ENCODE measurements around the gene SYNGAP1.
A peak's percentile ranks its signal among the peaks of the same experiment; 100 is the strongest.

Gene SYNGAP1

DNA sequence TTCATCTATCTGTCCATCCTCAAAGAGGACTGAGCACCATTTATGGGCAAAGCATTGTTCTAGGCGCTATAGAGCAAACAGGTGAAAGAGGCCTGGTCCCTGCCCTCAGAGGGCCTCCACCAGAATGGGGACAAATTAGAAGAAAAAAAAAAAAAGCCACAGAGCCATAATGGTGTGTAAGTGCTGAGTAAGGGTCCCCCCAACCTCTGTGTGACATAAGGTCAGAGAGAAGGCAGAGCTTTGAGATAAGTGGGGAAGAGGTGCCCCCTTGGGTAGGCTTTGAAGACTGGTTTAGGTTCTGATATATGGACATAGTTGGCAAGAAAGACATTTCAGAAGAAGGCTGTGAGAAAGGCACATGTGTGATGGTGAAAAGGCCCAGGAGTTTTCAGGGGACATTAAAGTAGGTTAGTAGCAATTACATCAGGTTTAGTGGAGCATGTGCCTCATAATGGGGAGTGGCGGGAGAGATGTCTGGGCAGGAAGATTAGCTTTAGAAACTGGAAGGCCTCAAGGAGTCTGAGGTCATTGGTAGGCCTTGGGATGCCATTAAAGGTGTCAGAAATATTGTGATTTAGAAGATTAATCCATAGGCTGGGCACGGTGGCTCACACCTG is 19.2 kb downstream of the SYNGAP1 start:
- no peak for DNase-seq (ENCODE audit: low read depth in 2 of 2)

DNA sequence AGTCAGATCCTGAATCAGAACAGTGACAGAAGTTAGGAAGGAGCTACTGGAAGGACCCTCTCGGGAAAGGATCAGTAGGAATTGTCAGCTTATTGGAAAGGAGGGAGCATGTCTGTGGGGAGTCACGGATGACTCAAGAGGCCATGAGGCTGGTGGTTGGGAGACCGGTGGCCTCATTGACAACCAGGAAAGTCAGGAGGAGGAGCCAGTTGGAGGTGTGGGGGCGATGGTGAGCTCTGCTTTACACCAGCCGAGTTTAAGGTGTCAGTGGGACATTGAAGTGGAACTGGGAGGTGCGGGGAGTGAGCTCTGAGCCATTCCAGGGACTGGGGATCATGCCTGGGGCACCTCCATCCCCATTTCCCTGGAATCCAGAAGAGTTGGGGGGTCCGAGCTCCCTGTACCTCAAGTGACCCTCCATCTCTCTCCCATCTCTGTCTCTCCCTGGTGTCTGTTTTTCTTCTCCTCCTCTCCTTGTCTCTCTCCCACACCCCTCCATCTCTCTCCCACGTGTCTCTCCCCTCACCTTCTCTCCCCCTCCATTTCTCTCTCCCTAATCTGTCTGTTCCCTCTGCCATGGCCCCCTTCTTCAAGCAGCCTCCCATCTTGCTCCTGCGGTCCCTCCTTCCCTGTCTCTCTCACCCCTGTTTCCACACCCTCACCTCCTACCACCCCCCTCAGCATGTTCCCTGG is 20.2 kb downstream of the SYNGAP1 start:
- no peak for DNase-seq (ENCODE audit: low read depth in 2 of 2)

DNA sequence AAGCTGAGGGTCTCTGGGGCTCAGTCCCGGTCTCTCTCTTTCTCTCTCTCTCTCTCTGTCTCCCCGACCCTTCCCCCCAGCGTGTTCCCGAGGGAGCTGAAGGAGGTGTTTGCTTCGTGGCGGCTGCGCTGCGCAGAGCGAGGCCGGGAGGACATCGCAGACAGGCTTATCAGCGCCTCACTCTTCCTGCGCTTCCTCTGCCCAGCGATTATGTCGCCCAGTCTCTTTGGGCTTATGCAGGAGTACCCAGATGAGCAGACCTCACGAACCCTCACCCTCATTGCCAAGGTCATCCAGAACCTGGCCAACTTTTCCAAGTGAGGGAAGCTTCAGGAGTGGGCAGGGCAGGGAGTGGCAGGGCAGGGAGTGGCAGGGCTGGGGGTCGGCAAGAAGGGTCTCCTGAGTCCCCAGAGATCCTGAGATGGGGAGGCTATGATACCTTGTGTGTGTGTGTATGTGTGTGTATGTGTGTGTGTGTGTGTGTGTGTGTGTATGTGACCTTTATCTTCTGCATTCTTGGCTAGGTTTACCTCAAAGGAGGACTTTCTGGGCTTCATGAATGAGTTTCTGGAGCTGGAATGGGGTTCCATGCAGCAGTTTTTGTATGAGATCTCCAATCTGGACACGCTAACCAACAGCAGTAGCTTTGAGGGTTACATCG is 20.9 kb downstream of the SYNGAP1 start:
- no peak for DNase-seq (ENCODE audit: low read depth in 2 of 2)

DNA sequence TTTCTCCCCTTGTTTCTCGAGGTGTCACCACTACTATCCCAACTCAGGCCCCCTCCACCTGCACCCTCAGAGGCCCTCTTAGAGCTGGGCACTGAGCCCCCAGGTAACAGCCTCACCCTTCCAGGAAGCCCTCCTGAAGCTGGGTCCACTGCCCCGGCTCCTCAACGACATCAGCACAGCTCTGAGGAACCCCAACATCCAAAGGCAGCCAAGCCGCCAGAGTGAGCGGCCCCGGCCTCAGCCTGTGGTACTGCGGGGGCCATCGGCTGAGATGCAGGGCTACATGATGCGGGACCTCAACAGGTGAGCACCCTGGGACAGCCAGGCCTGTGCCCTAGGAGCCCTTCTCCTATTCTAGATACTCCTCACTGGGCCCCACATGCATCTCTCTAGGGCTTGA is 21.6 kb downstream of the SYNGAP1 start:
- no peak for DNase-seq (ENCODE audit: low read depth in 2 of 2)

DNA sequence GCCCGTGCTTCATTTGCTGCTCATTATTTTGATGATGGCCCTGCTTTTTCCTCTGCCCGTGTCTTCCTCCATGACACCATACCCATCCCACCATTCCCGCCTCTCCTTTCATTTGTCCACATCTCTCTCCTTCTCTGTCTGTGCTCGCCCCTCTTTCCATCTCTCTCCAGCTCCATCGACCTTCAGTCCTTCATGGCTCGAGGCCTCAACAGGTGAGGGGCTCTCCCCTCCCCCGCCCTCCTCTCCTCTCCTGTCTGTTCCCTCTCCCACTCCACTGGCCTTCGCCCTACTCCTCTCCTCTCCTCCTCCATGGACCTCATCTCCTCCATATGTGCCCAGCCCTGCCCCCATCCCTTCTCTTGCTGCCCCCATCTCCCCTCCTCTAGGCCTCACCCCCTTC is 22.4 kb downstream of the SYNGAP1 start:
- DNase-seq (ENCODE audit: low read depth in 2 of 2) = no peak

DNA sequence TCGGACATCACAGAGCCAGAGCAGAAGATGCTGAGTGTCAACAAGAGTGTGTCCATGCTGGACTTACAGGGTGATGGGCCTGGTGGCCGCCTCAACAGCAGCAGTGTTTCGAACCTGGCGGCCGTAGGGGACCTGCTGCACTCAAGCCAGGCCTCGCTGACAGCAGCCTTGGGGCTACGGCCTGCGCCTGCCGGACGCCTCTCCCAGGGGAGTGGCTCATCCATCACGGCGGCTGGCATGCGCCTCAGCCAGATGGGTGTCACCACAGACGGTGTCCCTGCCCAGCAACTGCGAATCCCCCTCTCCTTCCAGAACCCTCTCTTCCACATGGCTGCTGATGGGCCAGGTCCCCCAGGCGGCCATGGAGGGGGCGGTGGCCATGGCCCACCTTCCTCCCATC is 23.2 kb downstream of the SYNGAP1 start:
- DNase-seq (ENCODE audit: low read depth in 2 of 2) = no peak

DNA sequence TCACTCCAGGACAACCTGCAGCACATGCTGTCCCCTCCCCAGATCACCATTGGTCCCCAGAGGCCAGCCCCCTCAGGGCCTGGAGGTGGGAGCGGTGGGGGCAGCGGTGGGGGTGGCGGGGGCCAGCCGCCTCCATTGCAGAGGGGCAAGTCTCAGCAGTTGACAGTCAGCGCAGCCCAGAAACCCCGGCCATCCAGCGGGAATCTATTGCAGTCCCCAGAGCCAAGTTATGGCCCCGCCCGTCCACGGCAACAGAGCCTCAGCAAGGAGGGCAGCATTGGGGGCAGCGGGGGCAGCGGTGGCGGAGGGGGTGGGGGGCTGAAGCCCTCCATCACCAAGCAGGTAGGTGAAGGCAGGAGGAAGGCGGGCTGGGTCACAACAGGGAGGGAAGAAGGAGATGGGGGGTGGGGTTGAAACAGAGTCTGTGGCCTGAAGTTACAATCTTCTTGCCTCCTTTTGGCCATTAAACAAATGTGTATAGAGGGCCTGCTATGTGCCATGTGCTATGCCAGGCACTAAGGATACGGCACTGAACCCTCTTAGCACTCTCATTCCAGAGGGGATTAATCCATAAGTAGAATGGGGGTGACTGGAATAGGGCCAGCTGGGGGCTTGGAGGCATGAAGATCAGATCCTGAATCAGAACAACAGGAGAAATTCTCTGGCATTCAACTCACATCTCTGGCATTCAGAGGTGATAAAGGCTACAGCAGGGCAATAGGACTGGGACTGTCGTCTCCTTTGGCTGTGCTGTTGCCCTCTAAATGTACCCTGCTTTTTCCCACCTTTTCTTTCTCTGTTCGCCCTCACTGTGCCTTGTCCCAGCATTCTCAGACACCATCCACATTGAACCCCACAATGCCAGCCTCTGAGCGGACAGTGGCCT is 24.0 kb downstream of the SYNGAP1 start:
- DNase-seq (ENCODE audit: low read depth in 2 of 2) = no peak

DNA sequence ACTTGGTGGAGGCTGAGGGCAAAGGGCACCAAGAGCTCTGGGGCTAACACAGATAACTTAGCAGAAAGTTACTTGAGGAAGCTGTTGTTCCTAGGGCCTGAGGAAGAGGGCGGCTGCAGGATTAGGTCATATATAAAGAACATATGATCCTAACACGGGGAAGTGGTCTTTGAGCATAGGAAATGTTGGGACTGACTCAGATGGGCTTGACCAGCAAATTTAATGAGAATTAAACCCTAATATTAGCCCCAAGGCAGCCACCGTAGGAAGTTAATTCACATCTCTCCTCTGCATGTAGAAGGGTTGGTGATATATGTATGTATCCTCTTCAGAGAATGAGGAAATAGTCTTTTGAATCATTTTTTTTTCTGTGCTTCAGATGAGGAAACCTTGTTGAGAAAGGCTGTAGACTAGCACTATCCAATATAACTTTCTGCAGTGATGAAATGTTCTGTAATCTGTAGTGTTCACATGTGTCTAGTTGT is 25.3 kb downstream of the SYNGAP1 start:
- no peak for DNase-seq (ENCODE audit: low read depth in 2 of 2)

DNA sequence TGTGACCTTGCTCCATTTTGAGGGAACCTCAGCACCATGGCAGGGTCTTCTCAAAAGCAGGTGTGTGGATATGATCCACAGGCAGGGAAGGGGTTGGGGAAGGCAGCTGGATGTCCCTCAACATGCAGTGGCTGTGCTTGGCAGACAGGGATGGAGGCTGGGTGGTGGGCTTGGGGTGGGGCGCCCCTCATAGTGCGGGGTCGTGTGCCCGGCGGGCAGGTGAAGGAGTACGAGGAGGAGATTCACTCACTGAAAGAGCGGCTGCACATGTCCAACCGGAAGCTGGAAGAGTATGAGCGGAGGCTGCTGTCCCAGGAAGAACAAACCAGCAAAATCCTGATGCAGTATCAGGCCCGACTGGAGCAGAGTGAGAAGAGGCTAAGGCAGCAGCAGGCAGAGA is 26.5 kb downstream of the SYNGAP1 start:
- DNase-seq (ENCODE audit: low read depth in 2 of 2) = no peak

DNA sequence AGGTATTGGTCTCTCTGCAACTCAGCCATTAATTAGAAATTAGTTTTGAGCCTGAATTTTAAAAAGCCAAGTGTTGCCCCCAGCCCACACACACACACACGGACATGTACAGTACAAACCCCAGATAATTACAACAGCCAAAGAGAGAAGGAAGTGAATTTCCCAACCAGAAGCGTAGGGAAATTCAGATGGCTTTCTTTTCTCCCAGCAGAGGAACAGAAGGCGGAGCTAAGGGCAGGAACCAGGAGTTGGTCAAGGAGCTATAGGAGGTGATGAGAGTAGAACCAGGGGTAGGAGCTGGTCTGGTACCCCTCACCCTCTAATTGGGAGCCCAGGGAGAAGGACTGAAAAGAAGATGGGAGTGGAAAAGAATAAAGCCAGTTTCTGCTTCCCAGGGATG is 30.6 kb downstream of the SYNGAP1 start:
- DNase-seq (ENCODE audit: low read depth in 2 of 2) = no peak

DNA sequence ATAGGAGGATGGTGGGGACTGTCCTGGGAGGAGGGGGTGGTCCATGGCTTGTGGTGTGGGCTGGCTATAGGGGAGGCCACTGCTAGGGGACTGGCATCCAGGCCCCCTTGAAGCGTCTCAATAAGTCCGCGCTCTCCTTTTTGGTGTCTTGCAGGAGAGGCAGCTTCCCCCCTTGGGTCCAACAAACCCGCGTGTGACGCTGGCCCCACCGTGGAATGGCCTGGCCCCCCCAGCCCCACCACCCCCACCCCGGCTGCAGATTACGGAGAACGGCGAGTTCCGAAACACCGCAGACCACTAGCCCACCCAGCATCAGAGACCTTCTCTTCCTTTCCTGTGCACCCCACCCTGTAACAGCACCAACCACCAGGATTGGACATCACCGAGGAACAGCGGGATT is 31.7 kb downstream of the SYNGAP1 start:
- DNase-seq (ENCODE audit: low read depth in 2 of 2) = no peak

DNA sequence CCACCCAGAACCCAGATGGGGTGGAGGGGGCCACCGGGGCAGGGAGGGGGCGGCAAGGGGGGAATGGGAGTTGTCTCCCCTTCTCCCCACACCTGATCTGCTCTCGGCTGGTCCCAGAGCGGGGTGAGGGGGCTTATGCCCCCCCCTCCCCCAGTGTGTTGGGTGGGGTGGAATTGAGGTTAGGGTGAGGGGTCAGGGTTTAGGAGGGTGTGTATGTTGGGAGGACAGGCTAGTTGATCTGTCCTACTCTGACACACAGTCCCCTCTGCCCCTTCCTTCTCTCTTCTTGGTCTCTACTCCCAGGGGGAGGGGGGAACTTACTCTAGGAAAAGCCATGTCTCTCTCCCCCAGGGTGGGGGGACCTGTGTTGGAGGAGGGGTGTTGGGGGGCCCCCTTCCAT is 32.6 kb downstream of the SYNGAP1 start:
- no peak for DNase-seq (ENCODE audit: low read depth in 2 of 2)

DNA sequence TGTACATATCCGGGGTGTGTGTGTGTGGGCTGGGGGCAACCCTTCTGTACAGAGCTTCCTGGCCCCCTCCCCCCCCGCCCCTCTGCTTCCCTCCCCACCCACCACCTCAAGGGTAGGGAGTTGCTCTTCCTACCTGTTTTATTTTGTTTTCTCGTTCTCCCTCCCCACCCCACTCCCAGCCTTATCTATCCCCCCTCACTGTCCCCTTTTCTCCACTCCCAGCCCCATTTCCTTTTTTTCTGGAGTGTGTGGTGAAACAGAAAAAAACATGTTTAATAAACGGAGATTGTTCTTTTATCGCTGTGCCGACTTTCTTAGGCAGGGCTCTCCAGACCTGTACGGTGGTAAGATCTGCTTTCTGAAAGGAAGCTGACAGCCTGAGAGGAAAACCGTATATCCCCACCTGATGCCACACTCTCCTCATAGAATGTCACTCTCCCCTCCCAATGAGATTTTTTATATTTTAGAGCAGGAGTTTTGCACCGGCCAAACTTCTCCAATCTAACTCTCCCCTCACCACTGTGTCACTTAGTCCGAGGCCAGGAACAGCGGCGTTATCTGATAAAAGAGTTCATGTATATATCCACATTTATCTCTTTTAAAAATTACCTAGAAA is 33.6 kb downstream of the SYNGAP1 start:
- DNase-seq (ENCODE audit: low read depth in 2 of 2) = no peak

DNA sequence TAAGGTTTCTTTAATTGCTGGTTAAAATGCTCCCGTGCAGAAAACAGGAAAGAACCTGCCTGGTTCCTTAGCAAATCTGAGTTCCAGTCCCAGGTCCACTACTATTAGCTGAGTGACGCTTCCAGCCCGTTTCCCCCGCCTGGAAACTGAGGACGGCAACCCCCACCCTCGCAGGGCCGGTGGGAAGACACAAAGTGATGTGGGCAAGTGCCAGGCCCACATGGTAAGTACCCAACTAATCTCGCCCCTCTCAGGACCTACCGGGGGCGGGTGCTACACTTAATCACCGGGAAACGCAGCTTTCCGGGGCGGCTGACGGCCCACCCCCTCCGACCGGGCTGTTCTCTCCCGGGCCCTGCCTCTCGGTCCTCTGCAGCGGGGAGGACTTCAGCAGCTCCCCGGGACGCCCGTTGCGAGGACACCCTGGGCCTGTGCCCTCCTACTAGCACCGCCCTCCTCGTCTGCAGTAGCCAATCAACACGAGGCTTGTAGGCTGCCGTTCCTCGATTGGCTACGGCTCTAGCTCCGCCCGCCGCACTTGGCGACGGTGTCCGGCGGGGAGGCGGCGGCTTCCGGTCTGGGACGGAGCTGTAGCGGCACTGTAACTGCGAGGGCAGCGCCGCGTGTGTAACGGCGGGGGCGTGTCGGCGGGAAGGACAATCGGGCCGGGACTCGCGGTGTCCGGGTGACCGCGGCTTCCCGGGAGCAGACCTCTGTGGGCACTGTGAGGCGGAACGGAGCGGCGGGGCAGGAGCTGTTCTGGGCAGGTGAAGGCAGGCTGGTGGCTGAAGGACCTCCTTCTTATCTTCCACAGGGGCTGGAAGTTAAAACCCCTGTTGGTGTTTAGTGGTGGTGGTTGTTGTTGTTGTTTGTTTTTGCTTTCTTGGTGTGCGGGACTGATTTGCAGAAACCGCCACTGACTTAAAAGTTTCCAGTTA is 34.4 kb downstream of the SYNGAP1 start, which contains the start of gene ZBTB9:
TSS of gene ZBTB9 (plus strand) at position 568 of the 938 bp plus-strand sequence. CDS start 525 bp downstream, outside the sequence.
- DNase-seq (ENCODE audit: low read depth in 2 of 2) = peak; percentile 91 to 92

DNA sequence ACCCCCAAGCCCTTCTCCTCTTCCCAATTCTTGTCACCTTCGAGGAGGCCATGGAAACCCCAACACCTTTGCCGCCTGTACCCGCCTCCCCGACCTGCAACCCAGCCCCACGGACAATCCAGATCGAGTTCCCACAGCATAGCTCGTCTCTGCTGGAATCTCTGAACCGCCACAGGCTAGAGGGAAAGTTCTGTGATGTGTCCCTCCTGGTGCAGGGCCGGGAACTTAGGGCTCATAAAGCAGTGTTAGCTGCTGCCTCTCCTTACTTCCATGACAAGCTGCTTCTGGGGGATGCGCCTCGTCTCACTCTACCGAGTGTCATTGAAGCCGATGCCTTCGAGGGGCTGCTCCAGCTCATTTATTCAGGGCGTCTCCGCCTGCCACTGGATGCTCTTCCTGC is 35.2 kb downstream of the SYNGAP1 start:
- DNase-seq (ENCODE audit: low read depth in 2 of 2) = no peak

DNA sequence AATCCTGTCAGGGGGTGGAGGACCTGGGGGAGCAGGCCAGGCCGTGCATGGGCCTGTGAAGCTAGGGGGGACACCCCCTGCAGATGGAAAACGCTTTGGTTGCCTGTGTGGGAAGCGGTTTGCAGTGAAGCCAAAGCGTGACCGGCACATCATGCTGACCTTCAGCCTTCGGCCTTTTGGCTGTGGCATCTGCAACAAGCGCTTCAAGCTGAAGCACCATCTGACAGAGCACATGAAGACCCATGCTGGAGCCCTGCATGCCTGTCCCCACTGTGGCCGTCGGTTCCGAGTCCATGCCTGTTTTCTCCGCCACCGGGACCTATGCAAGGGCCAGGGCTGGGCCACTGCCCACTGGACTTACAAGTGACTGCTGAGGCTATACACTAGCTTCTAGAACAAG is 36.3 kb downstream of the SYNGAP1 start:
- DNase-seq (ENCODE audit: low read depth in 2 of 2) = no peak

DNA sequence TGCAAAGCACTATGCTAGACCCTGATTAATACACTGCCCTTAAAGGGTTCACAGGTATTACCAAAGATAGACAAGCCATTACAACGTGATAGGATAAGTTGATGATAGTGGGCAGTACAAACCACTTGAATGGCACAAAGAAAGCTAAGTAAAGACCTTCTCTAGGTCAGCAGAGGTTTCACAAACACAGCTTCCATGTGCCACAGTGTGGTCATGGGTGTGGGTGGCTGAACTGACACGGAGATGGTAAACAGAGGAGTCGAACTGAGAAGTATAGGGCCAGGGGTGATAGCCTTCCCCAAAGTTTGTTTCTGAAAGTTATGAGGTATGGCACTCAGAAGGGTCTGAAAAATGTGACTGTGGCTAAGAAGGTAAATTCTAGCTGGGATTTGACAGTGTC is 38.8 kb downstream of the SYNGAP1 start:
- DNase-seq (ENCODE audit: low read depth in 2 of 2) = no peak

DNA sequence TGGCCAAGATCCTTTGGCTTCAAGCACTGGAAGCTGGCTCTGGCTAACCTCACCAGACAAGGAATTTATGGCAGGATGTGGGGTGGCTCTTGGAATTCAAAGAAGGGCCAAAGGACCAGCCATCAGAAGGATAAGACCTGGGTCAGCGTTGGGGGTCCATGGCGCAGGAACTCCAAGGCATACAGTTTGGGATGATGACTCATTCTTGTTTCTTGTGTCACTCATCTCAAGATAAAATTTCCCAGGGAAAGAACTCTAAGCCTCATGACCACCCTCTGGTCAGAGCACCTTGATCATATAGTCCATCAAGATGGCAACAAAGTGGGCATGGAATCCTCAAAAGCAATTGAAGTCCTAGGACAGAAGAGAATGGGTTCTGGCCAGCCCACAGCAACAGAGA is 39.4 kb downstream of the SYNGAP1 start:
- DNase-seq (ENCODE audit: low read depth in 2 of 2) = no peak

DNA sequence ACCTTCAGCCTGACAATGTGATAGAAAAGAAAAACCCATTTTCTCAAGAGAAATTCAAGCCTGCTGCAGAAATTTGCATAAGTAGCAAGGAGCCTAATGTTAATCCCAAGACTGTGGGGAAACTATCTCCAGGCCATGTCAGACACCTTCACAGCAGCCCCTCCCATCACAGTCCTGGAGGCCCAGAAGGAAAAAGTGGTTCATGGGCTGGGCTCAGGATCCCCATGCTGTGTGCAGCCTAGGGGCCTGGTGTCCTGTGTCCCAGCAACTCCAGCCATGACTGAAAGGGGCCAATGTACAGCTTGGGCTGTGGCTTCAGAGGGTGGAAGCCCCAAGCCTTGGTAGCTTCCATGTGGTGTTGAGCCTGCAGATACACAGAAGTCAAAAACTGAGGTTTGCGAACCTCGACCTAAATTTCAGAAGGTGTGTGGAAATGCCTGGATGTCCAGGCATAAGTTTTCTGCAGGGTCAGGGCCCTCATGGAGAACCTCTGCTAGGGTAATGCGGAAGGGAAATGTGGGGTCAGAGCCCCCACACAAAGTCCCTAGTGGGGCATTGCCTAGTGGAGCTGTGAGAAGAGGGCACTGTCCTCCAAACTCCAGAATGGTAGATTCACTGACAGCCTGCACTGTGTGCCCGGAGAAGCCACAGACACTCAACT is 46.3 kb downstream of the SYNGAP1 start:
- DNase-seq (ENCODE audit: low read depth in 2 of 2) = no peak

DNA sequence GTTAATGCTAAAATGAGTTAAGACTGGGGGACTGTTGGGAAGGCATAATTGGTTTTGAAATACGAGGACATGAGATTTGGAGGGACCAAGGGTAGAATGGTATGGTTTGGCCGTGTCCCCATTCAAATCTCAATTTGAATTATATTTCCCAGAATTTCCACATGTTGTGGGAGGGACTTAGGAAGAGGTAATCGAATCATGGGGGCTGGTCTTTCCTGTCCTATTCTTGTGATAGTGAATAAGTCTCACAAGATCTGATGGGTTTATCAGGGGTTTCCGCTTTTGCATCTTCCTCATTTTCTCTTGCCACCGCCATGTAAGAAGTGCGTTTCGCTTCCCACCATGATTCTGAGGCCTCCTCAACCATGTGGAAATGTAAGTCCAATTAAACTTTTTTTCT is 47.2 kb downstream of the SYNGAP1 start:
- no peak for DNase-seq (ENCODE audit: low read depth in 2 of 2)

Measured in stimulated activated CD8-positive, alpha-beta memory T cell treated with anti-CD3 and anti-CD28 coated beads, Interleukin-2, amount 100 ng/mL, for 48 hours (primary cell).